GM19240 (cell line): Measurements from ENCODE around the gene SALL3.

Experiments used
- DNase-seq: peaks from one replicate; pipeline ENCODE4 v3.0.0; 2011; ENCODE audit warnings: low spot score; ENCODE audit not compliant: insufficient read length

SALL3 gene

GRCh38 chr18:79005653-79006052 is 26.0 kb downstream of the SALL3 start:
- no peak for DNase-seq

DNA sequence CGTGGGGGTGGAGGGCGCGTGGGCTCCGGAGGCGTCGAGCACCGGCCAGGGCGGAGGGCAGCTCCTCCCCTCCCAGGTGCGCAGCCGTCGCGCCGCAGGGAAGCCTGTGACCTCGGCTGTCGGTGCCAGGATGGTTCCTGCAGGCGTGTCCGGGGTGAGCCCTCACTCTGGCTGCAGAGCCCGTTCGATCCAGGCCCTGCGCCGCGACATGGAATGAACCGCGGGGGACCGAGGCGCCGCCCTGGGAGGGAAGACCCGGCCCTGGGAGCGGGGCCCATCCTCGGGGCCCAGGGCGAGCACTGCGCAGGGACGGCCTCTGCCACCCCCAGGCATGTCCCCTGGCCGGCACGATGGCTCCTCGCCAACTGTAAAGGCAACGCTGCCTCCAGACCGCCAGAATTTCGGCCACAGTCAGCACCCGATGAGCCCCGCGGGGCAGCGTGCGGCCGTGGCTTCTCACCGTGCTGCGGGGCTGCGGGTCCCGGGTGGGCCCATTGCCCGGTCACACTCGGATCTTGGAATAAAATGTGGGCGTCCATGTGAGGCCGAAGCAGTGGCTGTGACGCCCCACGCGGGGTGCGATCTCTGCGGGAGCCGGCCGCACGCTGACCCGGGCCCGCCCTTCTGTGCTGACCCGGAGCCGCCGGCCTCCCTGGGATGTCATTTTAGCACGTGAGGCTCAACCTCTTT is 26.6 kb downstream of the SALL3 start:
- no peak for DNase-seq

GRCh38 chr18:79007440-79007839 is 27.8 kb downstream of the SALL3 start:
- DNase-seq: no peak

DNA sequence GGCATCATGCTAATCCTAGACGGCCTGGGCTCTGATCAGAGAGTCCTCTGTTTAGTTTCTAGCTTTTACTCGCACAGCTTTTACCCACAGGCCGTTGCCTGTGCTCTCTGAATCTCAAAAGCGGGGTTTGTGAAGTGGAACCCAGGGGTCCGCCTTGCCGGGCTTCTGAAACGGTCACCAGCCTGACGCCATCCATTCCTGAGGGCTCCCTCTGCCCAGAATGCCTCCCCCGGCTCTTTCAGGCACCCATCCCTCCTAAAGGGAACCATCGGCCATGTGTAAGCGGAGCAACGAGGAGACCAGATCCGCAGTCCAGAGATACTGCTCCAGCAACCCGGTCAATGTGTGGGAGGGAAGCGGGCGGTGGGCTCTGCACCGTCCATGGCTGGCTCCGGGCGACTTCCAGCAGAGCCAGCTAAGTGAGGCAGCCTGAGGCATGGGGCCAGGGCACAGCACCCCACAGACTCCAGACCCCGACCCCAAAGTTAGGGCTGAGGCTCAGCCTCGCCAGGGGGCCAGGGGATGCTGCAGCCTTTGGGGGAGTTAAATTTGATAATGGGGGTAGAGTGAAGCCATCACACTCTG is 28.8 kb downstream of the SALL3 start:
- no peak for DNase-seq

- DNase-seq: no peak
Measured at GRCh38 chr18:79010802-79011201, 31.2 kb downstream of the SALL3 start.

- no peak for DNase-seq
Measured at GRCh38 chr18:79011300-79011870, 31.8 kb downstream of the SALL3 start.

DNA sequence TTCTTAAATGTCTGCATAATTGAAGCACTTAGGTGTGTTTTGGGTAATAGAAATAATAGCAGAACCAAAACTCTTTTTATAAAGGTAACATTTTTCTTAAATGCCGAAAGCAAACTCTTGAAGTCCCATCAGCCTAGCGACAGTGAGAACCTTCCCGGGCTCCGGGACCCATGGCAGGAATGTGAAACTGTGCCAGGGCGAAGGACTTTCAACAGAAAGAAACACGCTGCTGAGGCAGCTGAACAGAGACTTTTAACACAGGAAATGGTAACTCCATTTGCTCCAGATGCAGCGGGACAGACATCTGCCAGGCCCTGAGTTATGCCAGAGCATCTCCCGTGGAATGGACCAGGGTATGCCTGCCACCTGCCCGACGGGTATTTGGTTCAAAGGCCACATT is 34.3 kb downstream of the SALL3 start:
- DNase-seq: no peak

GRCh38 chr18:79018911-79019310 is 39.3 kb downstream of the SALL3 start:
- DNase-seq: no peak

DNA sequence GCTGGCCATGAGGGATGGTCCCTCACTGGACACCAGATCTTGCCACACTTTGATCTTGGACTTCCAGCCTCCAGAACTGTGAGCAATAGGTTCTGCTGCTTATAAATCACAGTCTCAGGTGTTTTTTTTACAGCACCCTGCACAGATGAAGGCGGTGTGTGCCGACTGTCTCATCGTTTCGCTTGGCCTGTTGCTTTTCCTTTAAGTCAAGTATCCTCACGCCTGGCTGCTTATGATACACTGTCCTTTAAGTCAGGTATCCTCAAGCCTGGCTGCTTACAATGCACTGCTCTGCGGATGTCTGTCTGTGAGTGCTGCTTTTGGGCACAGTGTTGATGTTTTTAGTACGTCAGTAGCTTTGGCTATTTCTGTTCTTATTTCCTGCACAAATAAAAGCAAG is 40.3 kb downstream of the SALL3 start:
- no peak for DNase-seq

DNA sequence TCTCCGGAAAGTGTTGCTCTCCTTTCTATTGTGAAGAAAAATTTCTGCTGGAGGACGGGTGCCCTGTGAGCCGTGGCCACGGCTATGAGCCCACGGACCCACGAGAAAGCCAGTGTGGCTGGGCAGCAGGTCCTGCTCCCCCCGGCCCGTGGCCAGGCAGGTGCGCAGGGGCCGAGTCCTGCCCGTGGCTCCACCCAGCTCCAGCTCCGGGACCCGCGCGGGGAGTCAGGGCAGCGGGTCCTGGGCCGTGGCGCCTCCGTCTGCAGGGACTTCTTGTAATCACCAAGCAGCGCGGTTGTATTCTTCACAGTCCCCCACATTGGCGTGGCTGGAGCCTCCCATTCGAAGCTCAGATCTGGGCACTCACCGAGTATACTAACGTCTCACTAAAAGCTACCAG is 43.0 kb downstream of the SALL3 start:
- DNase-seq: no peak

DNA sequence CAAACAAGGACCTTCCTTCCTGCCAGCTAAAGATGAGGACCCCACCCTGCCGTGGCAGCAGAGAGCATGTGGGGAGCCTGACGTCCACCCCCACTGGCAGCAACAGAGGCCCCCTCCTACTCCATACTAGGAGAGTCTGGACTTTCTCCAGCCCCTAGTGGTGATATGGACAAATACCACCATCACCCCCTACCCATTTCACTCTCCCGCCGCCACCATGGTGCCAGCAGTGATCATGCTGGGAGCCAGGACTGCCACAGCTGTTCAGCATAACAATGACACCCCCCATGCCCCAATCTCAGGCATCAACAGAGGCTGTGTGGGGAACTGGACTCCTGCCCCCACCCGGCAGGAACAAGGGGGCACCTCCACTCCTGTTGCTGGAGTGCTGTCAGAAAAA is 46.9 kb downstream of the SALL3 start:
- no peak for DNase-seq

GRCh38 chr18:79030680-79031079 is 51.1 kb downstream of the SALL3 start:
- no peak for DNase-seq

DNA sequence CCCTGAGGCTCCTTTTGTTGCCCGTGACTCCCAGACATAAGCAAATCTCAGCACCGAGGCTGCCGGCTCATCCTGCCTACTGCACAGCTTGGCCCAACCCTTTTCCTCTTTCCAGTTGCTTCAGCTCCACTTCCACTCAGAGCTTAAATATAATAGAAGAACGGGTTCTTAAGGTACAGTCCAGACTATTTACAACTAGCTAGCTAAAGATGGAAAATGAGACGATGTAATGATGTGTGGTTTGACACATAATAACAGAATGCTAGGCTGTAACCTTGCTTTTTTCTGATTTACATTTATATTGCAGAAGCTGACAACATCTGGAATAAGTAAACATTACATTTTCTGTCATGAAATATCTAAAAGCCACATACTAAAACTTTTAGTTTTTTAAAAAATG is 62.7 kb downstream of the SALL3 start:
- no peak for DNase-seq

DNA sequence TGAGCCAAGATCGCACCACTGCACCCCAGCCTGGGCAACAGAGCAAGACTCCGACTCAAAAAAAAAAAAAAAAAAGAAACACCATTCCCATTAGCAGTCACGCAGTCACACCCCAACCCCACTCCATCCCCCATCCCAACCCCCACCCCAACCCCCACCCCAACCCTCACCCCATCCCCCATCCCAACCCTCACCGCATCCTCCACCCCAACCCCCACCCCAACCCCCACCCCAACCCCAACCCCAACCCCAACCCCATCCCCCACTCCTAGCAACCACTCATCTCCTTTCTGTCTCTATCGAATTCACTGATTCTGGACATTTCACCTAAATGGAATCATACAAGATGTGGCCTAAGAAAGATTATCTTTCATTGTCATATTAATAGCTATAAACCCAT is 63.7 kb downstream of the SALL3 start:
- no peak for DNase-seq

GRCh38 chr18:79046522-79046921 is 66.9 kb downstream of the SALL3 start:
- no peak for DNase-seq

DNA sequence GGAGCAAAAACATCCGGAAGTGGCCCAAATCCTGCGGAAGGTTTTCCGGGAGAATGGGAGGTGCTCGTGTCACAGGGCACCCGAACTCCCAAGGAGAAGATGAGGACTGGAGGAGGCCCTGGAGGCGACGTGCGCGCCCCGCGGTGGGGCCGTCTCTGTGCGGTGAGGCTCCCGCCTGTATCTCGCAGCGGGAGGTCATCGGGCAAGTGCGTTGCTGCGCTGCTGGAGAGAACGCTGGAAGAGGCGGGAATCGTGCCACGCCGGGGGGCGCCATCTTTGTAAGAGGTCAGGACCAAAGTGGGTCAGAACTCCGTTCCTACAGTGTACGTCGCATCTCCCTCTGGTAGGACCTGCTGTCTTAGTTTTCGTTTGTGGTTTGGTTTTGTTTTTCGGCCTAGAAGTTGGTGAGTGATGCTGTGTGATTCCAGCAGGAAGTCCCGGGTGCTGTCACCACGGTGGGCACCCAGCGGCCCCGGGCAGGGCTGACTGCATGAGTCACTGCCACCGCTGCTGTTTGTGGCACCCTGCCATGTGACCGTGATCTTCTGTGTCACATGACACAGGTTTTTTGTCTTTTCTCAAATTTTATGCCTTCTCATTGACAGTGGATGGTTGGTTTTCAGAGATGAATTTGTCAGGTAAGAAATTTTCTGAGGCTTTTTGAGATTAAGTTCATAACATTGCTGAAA is 68.1 kb downstream of the SALL3 start:
- DNase-seq: no peak

DNA sequence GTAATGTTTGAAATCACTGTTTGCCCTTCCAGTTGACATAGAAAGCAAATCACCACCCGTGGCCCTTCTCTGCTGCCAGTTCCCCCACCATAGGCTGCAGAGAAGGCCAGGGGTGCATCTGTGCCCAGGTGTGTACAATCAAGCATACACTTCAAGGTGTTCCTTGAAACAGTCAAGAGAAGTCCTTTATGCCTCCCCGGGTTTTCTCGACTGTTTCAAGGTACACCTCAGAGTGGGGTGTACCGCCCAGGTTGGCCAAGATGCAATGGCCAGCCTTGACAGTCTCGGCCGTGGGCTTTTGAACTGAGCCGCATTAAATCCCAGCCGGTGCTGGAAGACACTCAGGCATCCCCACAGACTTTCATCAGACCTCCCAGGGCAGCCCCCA is 68.6 kb downstream of the SALL3 start:
- no peak for DNase-seq

DNA sequence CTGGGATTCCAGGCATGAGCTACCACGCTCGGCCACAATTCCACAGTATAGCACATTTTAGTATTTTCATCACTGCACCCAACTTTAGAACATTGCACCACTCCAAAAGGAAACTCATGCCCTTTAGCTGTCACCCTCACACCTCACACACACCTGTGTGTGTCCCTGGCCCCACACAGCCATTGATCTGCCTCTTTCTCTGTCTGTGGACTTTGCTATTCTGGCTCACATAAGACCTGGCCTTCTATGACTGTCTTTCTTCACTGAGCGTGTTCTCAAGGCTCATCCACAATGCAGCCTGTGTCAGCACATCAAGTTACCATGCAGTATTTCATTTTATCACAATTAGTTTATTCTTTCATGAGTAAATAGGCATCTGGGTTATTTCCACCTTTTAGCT is 69.9 kb downstream of the SALL3 start:
- DNase-seq: no peak
